GM19193 (cell line): ENCODE results near the gene MVP.

Source experiments
- POLR2A ChIP-seq: IDR thresholded peaks from 4 replicates; pipeline ENCODE4 v1.6.1; 2011; ENCODE audit not compliant: insufficient read depth, insufficient read length; ENCODE audit errors: extremely low read depth

Gene MVP

DNA sequence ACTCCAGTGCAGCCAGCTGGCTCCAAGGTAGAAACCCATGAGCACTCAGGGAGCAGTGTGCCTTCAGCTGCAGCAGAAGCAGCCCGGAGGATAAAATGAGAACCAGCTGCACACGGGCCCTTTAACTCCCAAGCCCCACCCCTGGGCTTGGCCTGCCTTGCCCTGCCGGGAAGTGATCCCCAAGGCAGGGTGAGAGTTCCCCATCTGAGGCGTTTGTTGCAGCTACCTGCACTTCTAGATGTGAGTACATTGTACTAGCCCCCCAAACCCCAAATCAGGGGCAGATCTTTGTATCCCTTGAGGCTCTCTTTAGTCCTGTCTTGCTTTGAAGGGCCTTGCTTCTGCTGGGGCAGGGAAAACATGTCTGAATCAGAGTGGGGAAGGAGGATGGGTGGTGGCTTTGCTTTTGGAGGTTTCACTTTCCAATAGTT lies at the start of gene MVP:
Gene MVP, plus strand, starts transcription at position 192 of the 431 bp plus-strand sequence. CDS start 10,088 bp downstream, outside the sequence.
- TF ChIP-seq POLR2A: peak; percentile 66

DNA sequence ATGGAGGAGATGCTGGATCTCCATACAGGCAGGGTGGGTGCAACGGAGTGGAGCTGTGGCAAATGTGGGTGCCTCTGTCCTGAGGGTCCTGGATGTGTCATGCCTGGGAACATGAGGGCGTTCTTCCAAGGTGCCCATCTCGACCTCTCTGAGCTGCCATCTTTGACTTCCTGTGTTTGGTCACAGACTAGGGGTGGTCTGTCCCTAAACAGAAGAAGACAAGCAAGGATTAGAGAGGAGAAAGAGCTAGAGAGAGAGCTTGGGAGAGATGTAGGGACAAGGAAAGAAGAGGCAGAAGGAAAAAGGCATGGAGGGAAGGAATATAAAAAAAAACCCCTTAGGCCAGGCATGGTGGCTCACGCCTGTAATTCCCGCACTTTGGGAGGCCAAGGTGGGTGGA lies 45.5 kb upstream of the MVP start:
- TF ChIP-seq POLR2A: no peak

DNA sequence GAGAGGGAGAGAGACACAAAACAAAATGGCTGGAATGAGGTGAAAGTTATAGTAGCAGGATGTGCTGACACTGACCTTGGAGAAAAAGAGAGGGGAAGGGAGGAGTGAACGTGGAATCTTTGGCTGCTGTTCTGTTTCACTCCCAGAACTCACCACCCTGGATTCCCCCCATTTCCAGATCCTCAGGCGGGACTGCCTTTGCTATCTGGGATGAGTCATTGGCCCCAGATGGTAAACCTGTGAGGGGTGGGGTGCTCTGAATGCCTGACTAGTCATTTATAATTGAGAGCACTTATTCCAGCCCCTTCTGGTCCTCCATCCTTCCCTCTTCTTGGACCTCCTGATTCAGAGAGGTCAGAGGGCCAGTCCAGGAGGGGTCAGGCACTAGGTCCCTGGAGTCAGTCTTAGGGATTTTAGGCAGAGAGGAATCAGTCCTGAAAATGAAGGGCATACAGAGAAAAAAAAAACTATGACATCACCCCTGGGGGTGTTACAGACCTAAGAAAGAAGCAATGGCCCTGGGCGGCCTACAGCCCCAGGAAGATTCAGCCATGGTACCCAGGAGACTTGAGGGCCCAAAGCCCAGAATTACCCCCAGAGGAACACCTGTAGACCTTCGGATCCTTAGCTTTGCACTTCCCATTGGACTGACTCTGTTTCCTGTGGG lies 44.4 kb upstream of the MVP start:
- no peak for TF ChIP-seq POLR2A

DNA sequence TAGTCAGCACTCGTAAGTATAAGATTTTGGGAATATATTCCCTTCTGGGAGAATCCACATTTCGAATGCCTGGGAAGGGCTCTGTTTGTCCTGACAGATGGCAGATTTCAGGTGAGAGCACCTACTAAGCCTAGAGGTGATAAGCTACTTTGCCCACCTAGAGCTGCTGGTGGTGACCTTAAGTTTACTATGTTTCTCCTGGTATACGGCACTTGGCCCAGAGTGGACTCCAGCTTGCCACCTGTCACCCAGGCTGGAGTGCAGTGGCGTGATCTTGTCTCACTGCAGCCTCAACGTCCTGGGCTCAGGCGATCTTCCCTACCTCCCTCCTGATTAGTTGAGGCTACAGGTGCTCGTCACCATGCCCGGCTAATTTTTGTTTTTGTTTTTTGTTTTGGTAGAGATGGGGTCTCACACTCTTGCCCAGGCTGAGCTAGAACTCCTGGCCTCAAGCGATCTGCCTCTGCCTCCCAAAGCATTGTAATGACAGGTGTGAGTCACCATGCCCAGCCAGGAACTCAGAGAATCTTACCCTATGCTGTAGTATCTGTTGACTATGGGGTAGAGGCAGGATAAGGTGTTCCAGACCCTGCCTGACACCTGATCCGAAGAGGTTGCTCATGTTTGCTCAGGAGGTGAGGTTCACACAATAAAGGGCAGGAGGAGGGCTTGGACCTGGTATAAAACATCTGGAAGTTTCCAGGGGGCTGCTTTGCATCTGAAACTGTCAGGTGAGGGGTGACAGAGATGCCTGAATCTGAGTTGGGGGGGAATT lies 42.5 kb upstream of the MVP start, which contains the start of gene ZG16:
Gene ZG16, plus strand, starts transcription at position 681 of the 775 bp plus-strand sequence. CDS start 1,011 bp downstream, outside the sequence.
- no peak for TF ChIP-seq POLR2A

DNA sequence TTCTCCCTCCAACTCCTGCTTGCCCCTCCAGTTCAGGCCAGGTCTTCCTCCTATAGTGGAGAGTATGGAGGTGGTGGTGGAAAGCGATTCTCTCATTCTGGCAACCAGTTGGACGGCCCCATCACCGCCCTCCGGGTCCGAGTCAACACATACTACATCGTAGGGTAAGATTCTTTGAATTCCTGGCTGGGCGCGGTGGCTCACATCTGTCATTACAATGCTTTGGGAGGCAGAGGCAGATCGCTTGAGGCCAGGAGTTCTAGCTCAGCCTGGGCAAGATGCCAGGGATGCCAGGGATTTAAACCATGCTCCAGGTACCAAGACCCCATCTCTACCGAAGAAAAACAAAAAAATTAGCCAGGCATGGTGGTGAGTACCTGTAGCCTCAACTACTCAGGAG lies 40.8 kb upstream of the MVP start:
- TF ChIP-seq POLR2A: no peak

DNA sequence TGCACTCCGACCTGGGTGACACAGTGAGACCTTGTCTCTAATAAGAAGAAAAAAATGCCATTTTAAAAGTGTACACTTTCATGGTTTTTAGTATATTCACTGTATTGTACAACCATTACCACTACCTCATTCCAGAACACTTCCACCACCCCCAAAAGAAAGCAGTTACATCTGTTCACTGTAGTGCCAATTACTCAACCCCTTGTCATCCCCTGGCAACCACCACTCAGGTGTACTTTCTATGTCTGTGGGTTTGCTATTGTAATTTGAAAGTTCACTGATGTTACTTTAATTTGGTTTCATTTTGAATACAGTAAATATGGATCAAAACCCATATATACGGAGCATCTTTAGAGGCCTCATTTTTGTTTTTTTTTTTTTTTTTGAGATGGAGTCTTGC lies 36.1 kb upstream of the MVP start:
- TF ChIP-seq POLR2A: no peak

DNA sequence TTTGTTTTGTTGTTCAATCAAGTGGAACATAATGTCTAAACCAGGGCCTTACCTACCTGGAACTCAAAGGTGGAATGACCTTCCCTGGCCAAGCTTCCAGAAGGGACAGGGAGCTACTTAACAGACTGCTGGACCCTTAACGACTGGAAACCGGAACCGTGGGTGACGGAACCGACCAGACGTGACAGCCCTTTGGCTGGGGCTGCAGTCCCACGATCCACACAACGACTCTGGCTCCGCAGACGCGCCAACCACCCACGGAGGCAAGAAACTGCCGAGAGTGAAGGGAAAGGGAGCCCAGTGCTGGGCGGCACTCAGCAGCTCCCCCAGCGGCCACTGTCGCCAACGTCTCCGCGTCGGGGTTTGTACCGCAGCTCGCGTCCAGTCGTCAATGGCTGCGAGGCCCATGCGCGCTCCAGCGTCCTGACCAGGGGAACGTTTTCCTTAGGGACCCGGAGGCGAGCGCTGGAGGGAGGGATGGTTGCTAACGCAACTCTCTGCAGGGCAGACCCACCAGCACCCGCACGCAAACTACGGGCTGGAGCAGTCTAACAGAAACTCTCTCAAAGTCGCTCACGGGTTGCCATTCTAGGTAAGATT lies 35.3 kb upstream of the MVP start:
- no peak for TF ChIP-seq POLR2A

DNA sequence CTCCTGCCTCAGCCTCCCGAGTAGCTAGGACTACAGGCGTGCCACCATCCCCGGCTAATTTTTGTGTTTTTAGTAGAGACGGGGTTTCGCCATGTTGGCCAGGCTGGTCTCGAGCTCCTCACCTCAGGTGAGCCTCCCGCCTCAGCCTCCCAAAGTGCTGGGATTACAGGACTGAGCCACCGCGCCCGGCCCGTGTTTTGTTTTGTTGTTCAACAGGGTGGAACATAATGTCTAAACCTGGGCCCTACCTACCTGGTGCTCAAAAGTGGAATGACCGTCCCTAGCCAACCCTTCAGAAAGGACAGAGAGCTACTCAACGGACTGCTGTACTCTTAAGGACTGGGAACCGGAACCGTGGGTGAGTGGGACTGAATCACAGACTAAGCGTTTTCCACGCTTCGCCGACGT lies 30.5 kb upstream of the MVP start:
- TF ChIP-seq POLR2A: no peak

DNA sequence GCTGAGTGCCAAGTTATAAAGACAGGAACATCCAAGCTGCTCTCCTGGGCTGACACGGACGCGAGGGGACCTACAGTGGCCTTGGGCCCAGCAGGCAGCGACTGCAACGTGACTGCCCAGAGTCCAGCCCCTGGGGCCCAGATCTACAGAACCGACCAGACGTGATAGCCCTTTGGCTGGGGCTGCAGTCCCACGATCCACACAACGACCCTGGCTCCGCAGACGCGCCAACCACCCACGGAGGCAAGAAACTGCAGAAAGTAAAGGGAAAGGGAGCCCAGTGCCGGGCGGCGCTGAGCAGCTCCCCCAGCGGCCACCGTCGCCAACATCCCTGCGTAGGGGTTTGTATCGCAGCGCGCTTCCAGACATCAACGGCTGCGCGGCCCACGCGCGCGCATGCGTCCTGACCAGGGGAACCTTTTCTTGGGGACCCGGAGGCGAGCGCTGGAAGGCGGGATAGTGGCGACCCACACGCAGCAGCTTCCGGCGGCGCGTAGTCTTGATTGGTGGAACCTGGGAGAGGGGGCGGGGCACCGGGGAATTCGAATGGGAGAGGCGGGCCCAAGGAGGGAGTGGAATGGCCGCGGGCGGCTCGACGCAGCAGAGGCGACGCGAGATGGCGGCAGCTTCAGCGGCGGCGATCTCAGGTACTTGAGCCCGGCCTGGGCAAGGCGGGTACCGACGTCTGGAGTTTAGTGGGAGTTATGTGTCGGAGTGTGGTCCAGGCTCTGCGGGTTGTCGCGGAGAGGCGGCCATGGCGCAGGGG lies 29.9 kb upstream of the MVP start, which contains the start of gene KIF22:
Gene KIF22, plus strand, starts transcription at position 569 of the 766 bp plus-strand sequence. Its CDS starts 9 bp downstream, at position 578.
- TF ChIP-seq POLR2A: peak; percentile 88

DNA sequence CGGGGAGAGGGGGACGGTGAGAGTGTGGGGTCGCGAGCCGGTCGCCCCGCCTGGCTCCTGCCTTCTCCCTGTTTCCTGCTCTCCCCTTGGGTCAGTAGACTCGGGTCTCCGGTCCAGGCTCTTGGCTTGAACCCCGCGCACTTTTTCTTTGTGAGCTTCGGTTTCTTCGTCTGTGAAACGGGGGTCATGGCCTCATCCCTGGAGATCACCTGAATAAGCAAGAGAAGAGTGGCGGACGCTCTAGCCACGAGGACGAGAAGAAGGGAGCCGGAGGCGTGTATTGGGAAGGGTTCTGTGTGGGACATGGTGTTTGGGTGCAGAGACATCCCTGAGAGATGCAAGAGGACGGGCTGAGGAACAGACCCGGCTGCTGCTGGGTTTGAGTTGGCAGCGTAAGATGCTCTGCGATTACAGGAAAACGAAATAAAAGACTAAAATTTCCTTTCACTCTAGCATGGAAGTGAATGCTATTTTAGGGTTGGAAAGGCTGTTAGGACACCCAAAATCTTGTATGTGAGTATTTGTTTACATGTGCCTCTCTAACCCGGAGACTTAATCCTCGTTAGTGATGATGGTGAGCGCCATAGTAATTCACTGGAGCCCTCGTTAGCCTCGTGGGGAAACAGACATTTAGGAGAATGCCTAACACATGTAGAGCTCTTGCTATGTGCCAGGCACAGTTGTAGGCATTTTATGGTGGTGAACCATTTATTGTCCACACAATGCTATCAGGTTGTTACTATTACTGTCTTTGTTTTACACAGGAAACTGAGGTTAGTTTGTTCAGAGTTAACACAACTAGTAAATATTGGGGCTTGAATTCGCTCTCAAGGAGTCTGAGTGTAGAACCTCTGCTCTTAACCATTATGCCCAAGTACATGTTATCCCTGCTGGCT lies 29.1 kb upstream of the MVP start:
- no peak for TF ChIP-seq POLR2A

DNA sequence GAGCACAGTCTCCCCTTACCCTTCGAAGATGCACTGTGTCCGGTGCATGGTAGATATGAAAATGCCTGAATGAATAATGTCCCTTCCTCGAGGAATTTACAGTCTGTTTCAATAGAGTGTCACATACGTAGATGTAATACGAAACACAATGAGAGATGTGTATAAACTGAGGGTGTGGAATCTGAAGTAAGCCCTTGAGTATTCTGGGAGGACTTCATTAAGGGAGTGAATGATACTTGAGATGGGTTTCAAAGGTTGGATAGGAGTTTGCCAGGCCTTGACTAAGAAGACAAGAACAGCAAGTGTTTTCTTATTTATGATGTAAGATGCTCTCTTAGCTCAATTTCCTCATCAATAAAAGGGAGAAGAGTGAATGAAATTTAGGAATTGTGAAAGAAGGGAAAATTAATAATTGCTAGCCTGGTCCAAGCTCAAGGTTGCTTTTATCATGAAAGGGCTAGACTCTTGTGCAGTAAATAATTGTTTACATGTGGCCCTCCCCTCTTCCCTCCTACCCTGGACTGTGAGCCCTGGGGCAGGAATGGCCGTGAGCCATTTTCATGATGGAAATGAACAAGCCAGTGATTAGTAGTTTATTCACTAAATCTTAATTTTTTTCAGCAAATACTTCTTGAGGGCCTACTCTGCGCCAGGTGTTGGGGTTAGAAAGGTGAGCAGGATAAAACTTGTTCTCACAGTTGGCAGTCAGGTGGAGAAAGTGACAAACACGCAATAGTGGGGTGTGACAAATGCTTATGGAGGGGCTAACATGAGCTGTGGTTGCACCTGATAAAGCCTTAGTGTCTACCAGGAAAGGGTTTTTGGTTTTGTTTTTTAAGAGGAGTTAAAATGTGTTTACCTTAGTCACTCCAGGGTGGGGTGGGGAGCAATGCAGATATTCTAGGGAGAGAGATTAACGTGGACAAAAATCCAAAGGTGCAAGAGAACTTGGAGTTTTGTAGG lies 28.1 kb upstream of the MVP start:
- no peak for TF ChIP-seq POLR2A

DNA sequence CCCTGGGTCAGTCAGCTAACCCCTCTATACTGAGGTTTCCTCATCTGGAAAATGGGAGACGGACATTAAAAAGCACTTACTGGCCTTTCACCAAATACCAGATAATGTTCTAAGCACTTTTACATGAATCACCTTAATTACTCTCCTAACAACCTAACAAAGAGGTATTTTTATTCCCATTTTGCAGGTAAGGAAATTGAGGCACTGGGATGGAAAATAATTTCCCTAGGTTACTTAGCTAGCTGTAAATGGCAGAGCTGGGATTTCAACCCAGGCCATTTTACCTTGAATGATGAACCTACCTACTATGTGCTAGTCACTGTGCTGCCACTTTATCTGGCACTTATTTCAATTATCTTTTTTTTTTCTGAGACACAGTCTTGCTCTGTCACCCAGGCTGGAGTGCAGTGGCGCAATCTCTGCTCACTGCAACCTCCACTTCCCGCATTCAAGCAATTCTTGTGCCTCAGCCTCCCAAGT lies 26.0 kb upstream of the MVP start:
- TF ChIP-seq POLR2A: no peak
